ENCODE data around the gene TMEM135.
"Not testable (repeated sequence)": the region's sequence is repeated elsewhere in the genome, so short reads cannot be mapped to it uniquely, and the experiment has no call there.

The TMEM135 gene

DNA sequence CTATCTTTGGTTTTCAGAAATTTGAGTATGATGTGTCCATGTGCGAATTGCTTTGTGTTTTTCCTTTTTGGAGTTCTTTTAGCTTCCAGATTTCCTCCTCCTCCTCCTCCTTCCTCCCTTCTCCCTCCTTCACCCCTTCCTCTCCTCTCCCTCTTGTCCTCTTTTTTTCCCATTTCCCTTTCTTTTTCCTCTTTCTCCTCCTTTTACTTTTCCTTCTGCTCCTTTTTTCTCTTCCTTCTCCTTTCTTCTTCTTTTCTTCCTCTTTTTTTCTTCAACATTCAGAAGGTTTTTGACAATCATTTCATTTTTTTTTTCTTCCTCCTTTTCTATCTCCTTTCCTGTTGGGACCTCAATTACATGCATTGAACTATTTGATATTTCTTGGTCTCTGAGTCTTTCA lies 104.9 kb downstream of the TMEM135 start:
- Histone ChIP-seq H3K36me3 (ENCODE audit: insufficient read depth, insufficient read length, low read length) (no peaks in the 10 kb centered on the region), H3K4me3 (ENCODE audit: insufficient read length, low read depth) (no peak overlapping the region)

DNA sequence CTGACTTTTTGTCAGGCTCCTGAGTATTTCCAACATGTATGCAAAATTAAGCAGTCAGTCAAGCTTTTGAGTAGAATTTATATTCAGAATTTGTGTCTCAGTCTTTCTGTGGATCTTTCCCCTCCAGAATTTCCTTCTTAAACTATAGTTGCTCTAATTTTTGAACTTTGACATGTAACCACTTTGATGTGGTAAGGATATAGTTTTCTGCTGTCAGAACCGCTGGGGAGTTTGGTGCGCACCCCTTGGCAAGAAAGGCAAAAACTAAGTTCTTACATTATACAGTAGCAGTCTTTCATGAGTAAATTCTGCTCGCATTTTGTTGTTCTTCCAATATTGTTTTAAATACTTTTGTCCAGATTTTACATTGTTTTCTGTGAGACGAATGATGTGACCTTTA lies 105.9 kb downstream of the TMEM135 start:
- Histone ChIP-seq H3K4me3 (ENCODE audit: insufficient read length, low read depth) (no peak overlapping the region), H3K27me3 (ENCODE audit: insufficient read depth, insufficient read length) (no peaks in the 10 kb centered on the region), H3K9ac (ENCODE audit: insufficient read length, low read depth) (no peak overlapping the region), H3K9me3 (ENCODE audit: insufficient read depth, low read length) (no peaks in the 10 kb centered on the region), H3K36me3 (ENCODE audit: insufficient read depth, insufficient read length, low read length) (no peaks in the 10 kb centered on the region), H3K4me1 (ENCODE audit: insufficient read depth, insufficient read length) (no peaks in the 10 kb centered on the region)
- no peak for DNase-seq (ENCODE audit: low read depth, low spot score)
- TF ChIP-seq ZNF274 (IDR thresholded peaks at IDR 0.05; ENCODE audit: low read depth, low read length), result no peak
- TF ChIP-seq YY1 (IDR thresholded peaks at IDR 0.05; ENCODE audit: insufficient read depth, insufficient read length), result no peak
- no peak for TF ChIP-seq SUZ12 (IDR thresholded peaks at IDR 0.05; ENCODE audit: extremely low read depth, insufficient read depth, insufficient read length)

More for the DNA sequence above, 104.9 kb downstream of the TMEM135 start:
- no peaks in the 10 kb centered on the region for H3K9me3 ChIP-seq (ENCODE audit: insufficient read depth, low read length)
- no peak for DNase-seq (ENCODE audit: low read depth, low spot score)
- no peaks in the 10 kb centered on the region for H3K27me3 ChIP-seq (ENCODE audit: insufficient read depth, insufficient read length)
- no peak overlapping the region for H3K9ac ChIP-seq (ENCODE audit: insufficient read length, low read depth)
- H3K4me1 ChIP-seq (ENCODE audit: insufficient read depth, insufficient read length), result no peaks in the 10 kb centered on the region
- TF ChIP-seq ZNF274 (IDR thresholded peaks at IDR 0.05; ENCODE audit: low read depth, low read length) (no peak), SUZ12 (IDR thresholded peaks at IDR 0.05; ENCODE audit: extremely low read depth, insufficient read depth, insufficient read length) (no peak), YY1 (IDR thresholded peaks at IDR 0.05; ENCODE audit: insufficient read depth, insufficient read length) (no peak)

DNA sequence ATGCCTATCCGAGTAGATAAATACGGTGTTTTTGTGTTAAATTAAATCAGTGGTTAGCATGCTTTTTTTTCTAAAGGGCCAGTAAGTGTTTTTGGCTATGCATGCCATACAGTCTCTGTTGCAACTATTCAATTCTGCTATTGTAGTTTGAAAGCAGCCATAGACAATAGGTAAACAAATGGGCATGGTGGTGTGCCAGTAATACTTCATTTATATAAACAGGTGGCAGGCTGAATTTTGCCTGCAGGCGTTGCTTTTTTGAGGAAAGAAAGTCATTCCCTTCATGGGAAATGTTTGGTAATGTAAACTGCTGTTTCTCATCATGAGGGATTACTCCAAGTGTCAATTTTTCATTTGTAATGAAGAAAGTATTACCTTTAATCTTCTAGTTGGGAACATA lies 106.5 kb downstream of the TMEM135 start:
- Histone ChIP-seq H3K4me1 (ENCODE audit: insufficient read depth, insufficient read length) (no peaks in the 10 kb centered on the region), H3K36me3 (ENCODE audit: insufficient read depth, insufficient read length, low read length) (no peaks in the 10 kb centered on the region), H3K9me3 (ENCODE audit: insufficient read depth, low read length) (no peaks in the 10 kb centered on the region), H3K9ac (ENCODE audit: insufficient read length, low read depth) (no peak overlapping the region), H3K27me3 (ENCODE audit: insufficient read depth, insufficient read length) (no peaks in the 10 kb centered on the region), H3K4me3 (ENCODE audit: insufficient read length, low read depth) (no peak overlapping the region)
- TF ChIP-seq ZNF274 (IDR thresholded peaks at IDR 0.05; ENCODE audit: low read depth, low read length), result no peak
- no peak for TF ChIP-seq SUZ12 (IDR thresholded peaks at IDR 0.05; ENCODE audit: extremely low read depth, insufficient read depth, insufficient read length)
- no peak for TF ChIP-seq YY1 (IDR thresholded peaks at IDR 0.05; ENCODE audit: insufficient read depth, insufficient read length)
- no peak for DNase-seq (ENCODE audit: low read depth, low spot score)

DNA sequence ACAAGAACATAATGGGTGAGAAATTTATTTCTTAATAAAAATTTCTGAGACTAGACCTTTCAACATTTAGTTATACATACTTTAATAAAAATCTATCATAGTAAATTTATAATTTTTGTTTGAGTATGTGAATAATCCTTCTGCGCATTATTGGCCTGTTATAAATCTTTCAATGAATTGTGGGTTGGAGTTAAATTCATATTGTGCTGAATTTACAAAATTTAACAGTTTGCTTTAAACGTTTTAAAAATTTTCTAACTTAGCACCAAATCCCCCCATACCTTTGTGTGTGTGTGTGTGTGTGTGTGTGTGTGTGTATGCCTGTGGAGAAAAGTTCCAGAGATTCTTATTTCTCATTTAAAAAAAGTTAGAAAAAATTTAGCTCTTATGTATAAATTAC lies 111.0 kb downstream of the TMEM135 start:
- TF ChIP-seq YY1 (IDR thresholded peaks at IDR 0.05; ENCODE audit: insufficient read depth, insufficient read length), result no peak
- no peak for TF ChIP-seq ZNF274 (IDR thresholded peaks at IDR 0.05; ENCODE audit: low read depth, low read length)
- no peak for TF ChIP-seq SUZ12 (IDR thresholded peaks at IDR 0.05; ENCODE audit: extremely low read depth, insufficient read depth, insufficient read length)
- Histone ChIP-seq H3K9me3 (ENCODE audit: insufficient read depth, low read length) (no peaks in the 10 kb centered on the region), H3K4me1 (ENCODE audit: insufficient read depth, insufficient read length) (no peaks in the 10 kb centered on the region), H3K36me3 (ENCODE audit: insufficient read depth, insufficient read length, low read length) (no peaks in the 10 kb centered on the region), H3K27me3 (ENCODE audit: insufficient read depth, insufficient read length) (no peaks in the 10 kb centered on the region), H3K4me3 (ENCODE audit: insufficient read length, low read depth) (no peak overlapping the region), H3K9ac (ENCODE audit: insufficient read length, low read depth) (no peak overlapping the region)
- DNase-seq (ENCODE audit: low read depth, low spot score), result no peak

DNA sequence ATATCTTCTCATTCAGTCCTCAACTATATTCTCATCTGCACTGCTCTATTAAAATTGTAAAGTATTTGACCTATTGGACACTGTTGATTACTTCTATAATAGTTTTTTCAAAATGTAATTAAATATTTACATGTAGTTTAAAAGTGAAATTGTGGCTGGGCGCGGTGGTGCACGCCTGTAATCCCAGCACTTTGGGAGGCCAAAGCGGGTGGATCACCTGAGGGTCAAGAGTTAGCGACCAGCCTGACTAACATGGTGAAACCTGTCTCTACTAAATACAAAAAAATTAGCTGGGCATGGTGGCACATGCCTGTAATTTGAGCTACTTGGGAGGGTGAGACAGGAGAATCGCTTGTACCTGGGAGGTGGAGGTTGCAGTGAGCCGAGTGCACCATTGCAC lies 112.0 kb downstream of the TMEM135 start:
- H3K36me3 ChIP-seq (ENCODE audit: insufficient read depth, insufficient read length, low read length); H3K9me3 ChIP-seq (ENCODE audit: insufficient read depth, low read length); H3K9ac ChIP-seq (ENCODE audit: insufficient read length, low read depth): not testable (repeated sequence)

DNA sequence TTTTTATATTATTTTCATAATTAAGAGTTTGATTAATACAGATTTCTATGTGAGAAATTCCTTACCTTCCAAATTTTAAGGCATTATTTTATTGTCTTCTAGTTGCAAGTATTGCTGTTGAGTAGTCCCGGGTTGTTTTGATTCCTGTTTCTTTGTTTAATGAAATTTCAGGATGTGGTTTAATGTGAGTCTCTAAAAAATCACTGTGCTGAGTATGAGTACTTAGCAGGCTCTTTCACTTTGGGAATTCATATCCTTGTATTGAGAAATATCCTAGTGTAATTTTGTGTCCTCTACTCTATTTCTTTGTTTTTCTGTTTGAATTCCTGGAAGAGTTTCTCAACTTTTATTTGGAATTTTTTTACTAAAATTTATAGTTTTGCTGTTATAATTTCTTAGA lies 113.2 kb downstream of the TMEM135 start:
- no peak overlapping the region for H3K9ac ChIP-seq (ENCODE audit: insufficient read length, low read depth)

More for the DNA sequence above, 112.0 kb downstream of the TMEM135 start:
- H3K4me3 ChIP-seq (ENCODE audit: insufficient read length, low read depth); H3K27me3 ChIP-seq (ENCODE audit: insufficient read depth, insufficient read length); H3K4me1 ChIP-seq (ENCODE audit: insufficient read depth, insufficient read length); DNase-seq (ENCODE audit: low read depth, low spot score): not testable (repeated sequence)

DNA sequence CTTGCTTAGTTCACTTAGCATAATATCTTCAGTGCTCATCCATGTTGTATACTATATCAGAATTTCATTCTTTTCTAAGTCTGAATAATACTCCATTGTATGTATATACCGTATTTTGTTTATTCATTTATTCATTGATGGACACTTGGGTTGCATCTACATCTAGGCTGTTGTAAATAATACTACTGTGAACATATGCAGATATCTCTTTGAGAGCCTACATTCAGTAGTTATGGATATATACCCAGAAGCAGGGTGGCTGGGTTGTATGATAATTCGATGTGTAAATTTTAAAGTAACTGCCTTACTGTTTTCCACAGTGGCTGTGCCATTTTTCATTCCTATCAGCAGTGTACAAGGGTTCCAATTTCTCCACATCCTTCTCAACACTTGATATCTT lies 116.5 kb downstream of the TMEM135 start:
- Histone ChIP-seq H3K4me3 (ENCODE audit: insufficient read length, low read depth) (no peak overlapping the region), H3K9me3 (ENCODE audit: insufficient read depth, low read length) (no peaks in the 10 kb centered on the region), H3K9ac (ENCODE audit: insufficient read length, low read depth) (no peak overlapping the region), H3K36me3 (ENCODE audit: insufficient read depth, insufficient read length, low read length) (no peaks in the 10 kb centered on the region), H3K4me1 (ENCODE audit: insufficient read depth, insufficient read length) (no peaks in the 10 kb centered on the region), H3K27me3 (ENCODE audit: insufficient read depth, insufficient read length) (no peaks in the 10 kb centered on the region)
- no peak for DNase-seq (ENCODE audit: low read depth, low spot score)
- TF ChIP-seq SUZ12 (IDR thresholded peaks at IDR 0.05; ENCODE audit: extremely low read depth, insufficient read depth, insufficient read length) (no peak), ZNF274 (IDR thresholded peaks at IDR 0.05; ENCODE audit: low read depth, low read length) (no peak), YY1 (IDR thresholded peaks at IDR 0.05; ENCODE audit: insufficient read depth, insufficient read length) (no peak)

More for the DNA sequence above, 113.2 kb downstream of the TMEM135 start:
- Histone ChIP-seq H3K4me1 (ENCODE audit: insufficient read depth, insufficient read length) (no peaks in the 10 kb centered on the region), H3K9me3 (ENCODE audit: insufficient read depth, low read length) (no peaks in the 10 kb centered on the region), H3K36me3 (ENCODE audit: insufficient read depth, insufficient read length, low read length) (no peaks in the 10 kb centered on the region), H3K27me3 (ENCODE audit: insufficient read depth, insufficient read length) (no peaks in the 10 kb centered on the region), H3K4me3 (ENCODE audit: insufficient read length, low read depth) (no peak overlapping the region)
- TF ChIP-seq YY1 (IDR thresholded peaks at IDR 0.05; ENCODE audit: insufficient read depth, insufficient read length) (no peak), ZNF274 (IDR thresholded peaks at IDR 0.05; ENCODE audit: low read depth, low read length) (no peak), SUZ12 (IDR thresholded peaks at IDR 0.05; ENCODE audit: extremely low read depth, insufficient read depth, insufficient read length) (no peak)
- DNase-seq (ENCODE audit: low read depth, low spot score), result no peak

DNA sequence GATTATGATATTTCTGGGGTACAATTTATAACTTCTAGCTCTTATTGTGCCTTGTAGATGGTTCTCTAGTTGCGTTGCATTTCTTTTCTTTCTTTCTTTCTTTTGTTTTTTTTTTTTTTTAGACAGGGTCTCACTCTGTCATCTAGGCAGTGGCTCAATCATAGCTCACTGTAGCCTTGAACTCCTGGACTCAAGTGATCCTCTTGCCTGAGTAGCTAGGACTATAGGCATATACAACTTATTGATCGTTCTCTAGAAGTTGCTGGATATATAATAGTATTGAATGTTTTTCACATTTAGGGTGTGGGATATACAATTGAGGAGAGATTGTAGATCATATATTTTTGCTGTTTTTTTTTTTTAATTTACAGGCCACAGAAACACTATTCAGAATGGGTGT lies 119.2 kb downstream of the TMEM135 start:
- no peak for DNase-seq (ENCODE audit: low read depth, low spot score)
- Histone ChIP-seq H3K4me1 (ENCODE audit: insufficient read depth, insufficient read length) (no peaks in the 10 kb centered on the region), H3K36me3 (ENCODE audit: insufficient read depth, insufficient read length, low read length) (no peaks in the 10 kb centered on the region), H3K27me3 (ENCODE audit: insufficient read depth, insufficient read length) (no peaks in the 10 kb centered on the region), H3K9me3 (ENCODE audit: insufficient read depth, low read length) (no peaks in the 10 kb centered on the region), H3K4me3 (ENCODE audit: insufficient read length, low read depth) (no peak overlapping the region), H3K9ac (ENCODE audit: insufficient read length, low read depth) (no peak overlapping the region)
- TF ChIP-seq ZNF274 (IDR thresholded peaks at IDR 0.05; ENCODE audit: low read depth, low read length) (no peak), YY1 (IDR thresholded peaks at IDR 0.05; ENCODE audit: insufficient read depth, insufficient read length) (no peak), SUZ12 (IDR thresholded peaks at IDR 0.05; ENCODE audit: extremely low read depth, insufficient read depth, insufficient read length) (no peak)

DNA sequence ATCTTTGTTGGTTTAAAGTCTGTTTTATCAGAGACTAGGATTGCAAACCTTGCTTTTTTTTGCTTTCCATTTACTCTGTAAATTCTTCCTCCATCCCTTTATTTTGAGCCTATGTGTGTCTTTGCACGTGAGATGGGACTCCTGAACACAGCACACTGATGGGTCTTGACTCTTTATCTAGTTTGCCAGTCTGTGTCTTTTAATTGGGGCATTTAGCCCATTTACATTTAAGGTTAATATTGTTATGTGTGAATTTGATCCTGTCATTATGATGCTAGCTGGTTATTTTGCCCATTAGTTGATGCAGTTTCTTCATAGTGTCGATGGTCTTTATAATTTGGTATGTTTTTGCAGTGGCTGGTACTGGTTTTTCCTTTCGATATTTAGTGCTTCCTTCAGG lies 131.3 kb downstream of the TMEM135 start:
- not testable (repeated sequence) for H3K27me3 ChIP-seq (ENCODE audit: insufficient read depth, insufficient read length); DNase-seq (ENCODE audit: low read depth, low spot score); H3K4me1 ChIP-seq (ENCODE audit: insufficient read depth, insufficient read length); H3K9me3 ChIP-seq (ENCODE audit: insufficient read depth, low read length); H3K4me3 ChIP-seq (ENCODE audit: insufficient read length, low read depth); H3K9ac ChIP-seq (ENCODE audit: insufficient read length, low read depth); H3K36me3 ChIP-seq (ENCODE audit: insufficient read depth, insufficient read length, low read length)

Data from NT2/D1 (cell line).